HEK293T (cell line): ENCODE results near the gene PTP4A1.

Source experiments
- ARNT ChIP-seq: fragments of 450-650 bp; IDR thresholded peaks from 2 replicates; pipeline ENCODE4 v1.6.1; 2017; ENCODE audit warnings: mild to moderate bottlenecking
- BHLHE40 ChIP-seq: fragments of 450-650 bp; IDR thresholded peaks from 2 replicates; pipeline ENCODE4 v1.6.1; 2016; ENCODE audit warnings: mild to moderate bottlenecking, moderate library complexity, borderline replicate concordance
- ELF4 ChIP-seq: fragments of 450-650 bp; IDR thresholded peaks from 2 replicates; pipeline ENCODE4 v1.6.1; 2017; ENCODE audit warnings: antibody characterized with exemption
- FOXA1 ChIP-seq: fragments of 450-650 bp; IDR thresholded peaks from 2 replicates; pipeline ENCODE4 v1.6.1; 2016; ENCODE audit warnings: mild to moderate bottlenecking
- FOXK2 ChIP-seq: fragments of 450-650 bp; IDR thresholded peaks from 2 replicates; pipeline ENCODE4 v1.6.1; 2016; ENCODE audit warnings: mild to moderate bottlenecking
- L3MBTL2 ChIP-seq: fragments of 450-650 bp; conservative IDR thresholded peaks from 2 replicates; pipeline ENCODE4 v1.6.1; 2016; ENCODE audit warnings: mild to moderate bottlenecking
- SP1 ChIP-seq: fragments of 450-650 bp; IDR thresholded peaks from 2 replicates; pipeline ENCODE4 v1.6.1; 2017

GRCh38 chr6:63611560-63611959, 39.3 kb downstream of the PTP4A1 start:
- no peak for TF ChIP-seq FOXA1
- TF ChIP-seq BHLHE40, result no peak
- no peak for TF ChIP-seq SP1
- TF ChIP-seq FOXK2, result no peak
- no peak for TF ChIP-seq ELF4
- no peak for TF ChIP-seq ARNT
- no peak for TF ChIP-seq L3MBTL2
